Measurements from ENCODE around the gene MCCD1.
A peak's percentile ranks its signal among the peaks of the same experiment; 100 is the strongest.
"Not testable (repeated sequence)": the region's sequence is repeated elsewhere in the genome, so short reads cannot be mapped to it uniquely, and the experiment has no call there.

The MCCD1 gene

GRCh38 chr6:31509036-31509435, 19.7 kb upstream of the MCCD1 start:
- H3K9me3 ChIP-seq (ENCODE audit: control insufficient read depth, low read length); H3K4me3 ChIP-seq (ENCODE audit: insufficient read depth, low read depth, low read length, poor library complexity, severe bottlenecking); DNase-seq; H3K27ac ChIP-seq (ENCODE audit: insufficient read depth, low read length, poor library complexity, severe bottlenecking); H3K27me3 ChIP-seq (replicated peaks; ENCODE audit: control insufficient read depth, insufficient read depth, low read length, poor library complexity, severe bottlenecking); H3K4me1 ChIP-seq (ENCODE audit: control insufficient read depth, insufficient read depth, low read length, poor library complexity, severe bottlenecking): not testable (repeated sequence)
- peaks cover 50% of the 10 kb centered on the region for H3K36me3 ChIP-seq (ENCODE audit: control insufficient read depth, insufficient read depth, low read length)

- H3K27ac ChIP-seq (ENCODE audit: insufficient read depth, low read length, poor library complexity, severe bottlenecking): no peak overlapping the region
- H3K27me3 ChIP-seq (replicated peaks; ENCODE audit: control insufficient read depth, insufficient read depth, low read length, poor library complexity, severe bottlenecking): no peaks in the 10 kb centered on the region
- DNase-seq: no peak
- no peak overlapping the region for H3K4me3 ChIP-seq (ENCODE audit: insufficient read depth, low read depth, low read length, poor library complexity, severe bottlenecking)
- H3K4me1 ChIP-seq (ENCODE audit: control insufficient read depth, insufficient read depth, low read length, poor library complexity, severe bottlenecking): no peaks in the 10 kb centered on the region
- peaks cover 50% of the 10 kb centered on the region for H3K36me3 ChIP-seq (ENCODE audit: control insufficient read depth, insufficient read depth, low read length)
- no peaks in the 10 kb centered on the region for H3K9me3 ChIP-seq (ENCODE audit: control insufficient read depth, low read length)
Observed at GRCh38 chr6:31510007-31510406, 18.8 kb upstream of the MCCD1 start.

- DNase-seq: no peak
- Histone ChIP-seq H3K4me3 (ENCODE audit: insufficient read depth, low read depth, low read length, poor library complexity, severe bottlenecking) (no peak overlapping the region), H3K4me1 (ENCODE audit: control insufficient read depth, insufficient read depth, low read length, poor library complexity, severe bottlenecking) (no peaks in the 10 kb centered on the region), H3K27ac (ENCODE audit: insufficient read depth, low read length, poor library complexity, severe bottlenecking) (no peak overlapping the region), H3K36me3 (ENCODE audit: control insufficient read depth, insufficient read depth, low read length) (peaks cover 21% of the 10 kb centered on the region), H3K9me3 (ENCODE audit: control insufficient read depth, low read length) (no peaks in the 10 kb centered on the region), H3K27me3 (replicated peaks; ENCODE audit: control insufficient read depth, insufficient read depth, low read length, poor library complexity, severe bottlenecking) (no peaks in the 10 kb centered on the region)
Observed at GRCh38 chr6:31513456-31514165, 15.2 kb upstream of the MCCD1 start.

GRCh38 chr6:31521835-31522234, 6.9 kb upstream of the MCCD1 start:
- no peak overlapping the region for H3K27ac ChIP-seq (ENCODE audit: insufficient read depth, low read length, poor library complexity, severe bottlenecking)
- no peak overlapping the region for H3K4me3 ChIP-seq (ENCODE audit: insufficient read depth, low read depth, low read length, poor library complexity, severe bottlenecking)
- DNase-seq: no peak
- H3K36me3 ChIP-seq (ENCODE audit: control insufficient read depth, insufficient read depth, low read length): no peaks in the 10 kb centered on the region
- no peaks in the 10 kb centered on the region for H3K9me3 ChIP-seq (ENCODE audit: control insufficient read depth, low read length)
- no peaks in the 10 kb centered on the region for H3K4me1 ChIP-seq (ENCODE audit: control insufficient read depth, insufficient read depth, low read length, poor library complexity, severe bottlenecking)
- no peaks in the 10 kb centered on the region for H3K27me3 ChIP-seq (replicated peaks; ENCODE audit: control insufficient read depth, insufficient read depth, low read length, poor library complexity, severe bottlenecking)

- no peak overlapping the region for H3K4me3 ChIP-seq (ENCODE audit: insufficient read depth, low read depth, low read length, poor library complexity, severe bottlenecking)
- no peak for DNase-seq
- H3K36me3 ChIP-seq (ENCODE audit: control insufficient read depth, insufficient read depth, low read length): peaks cover 10% of the 10 kb centered on the region
- no peaks in the 10 kb centered on the region for H3K27me3 ChIP-seq (replicated peaks; ENCODE audit: control insufficient read depth, insufficient read depth, low read length, poor library complexity, severe bottlenecking)
- no peaks in the 10 kb centered on the region for H3K9me3 ChIP-seq (ENCODE audit: control insufficient read depth, low read length)
- H3K27ac ChIP-seq (ENCODE audit: insufficient read depth, low read length, poor library complexity, severe bottlenecking): no peak overlapping the region
- H3K4me1 ChIP-seq (ENCODE audit: control insufficient read depth, insufficient read depth, low read length, poor library complexity, severe bottlenecking): no peaks in the 10 kb centered on the region
Observed at GRCh38 chr6:31525553-31525931, 3.2 kb upstream of the MCCD1 start.

- H3K4me3 ChIP-seq (ENCODE audit: insufficient read depth, low read depth, low read length, poor library complexity, severe bottlenecking): no peak overlapping the region
- no peak for DNase-seq
- H3K27ac ChIP-seq (ENCODE audit: insufficient read depth, low read length, poor library complexity, severe bottlenecking): no peak overlapping the region
- no peaks in the 10 kb centered on the region for H3K9me3 ChIP-seq (ENCODE audit: control insufficient read depth, low read length)
- H3K27me3 ChIP-seq (replicated peaks; ENCODE audit: control insufficient read depth, insufficient read depth, low read length, poor library complexity, severe bottlenecking): no peaks in the 10 kb centered on the region
- no peaks in the 10 kb centered on the region for H3K4me1 ChIP-seq (ENCODE audit: control insufficient read depth, insufficient read depth, low read length, poor library complexity, severe bottlenecking)
- peaks cover 16% of the 10 kb centered on the region for H3K36me3 ChIP-seq (ENCODE audit: control insufficient read depth, insufficient read depth, low read length)
Observed at GRCh38 chr6:31525932-31526591, 2.7 kb upstream of the MCCD1 start.

- Histone ChIP-seq H3K9me3 (ENCODE audit: control insufficient read depth, low read length) (no peaks in the 10 kb centered on the region), H3K27me3 (replicated peaks; ENCODE audit: control insufficient read depth, insufficient read depth, low read length, poor library complexity, severe bottlenecking) (no peaks in the 10 kb centered on the region), H3K36me3 (ENCODE audit: control insufficient read depth, insufficient read depth, low read length) (peaks cover 38% of the 10 kb centered on the region), H3K4me3 (ENCODE audit: insufficient read depth, low read depth, low read length, poor library complexity, severe bottlenecking) (no peak overlapping the region), H3K4me1 (ENCODE audit: control insufficient read depth, insufficient read depth, low read length, poor library complexity, severe bottlenecking) (no peaks in the 10 kb centered on the region), H3K27ac (ENCODE audit: insufficient read depth, low read length, poor library complexity, severe bottlenecking) (no peak overlapping the region)
- DNase-seq: no peak
Observed at GRCh38 chr6:31528307-31528777, 420 bp upstream of the MCCD1 start.

GRCh38 chr6:31529329-31530150, 778 bp downstream of the MCCD1 start:
- H3K36me3 ChIP-seq (ENCODE audit: control insufficient read depth, insufficient read depth, low read length): peaks cover 50% of the 10 kb centered on the region
- no peak for DNase-seq
- H3K9me3 ChIP-seq (ENCODE audit: control insufficient read depth, low read length): no peaks in the 10 kb centered on the region
- H3K4me3 ChIP-seq (ENCODE audit: insufficient read depth, low read depth, low read length, poor library complexity, severe bottlenecking): no peak overlapping the region
- H3K4me1 ChIP-seq (ENCODE audit: control insufficient read depth, insufficient read depth, low read length, poor library complexity, severe bottlenecking): no peaks in the 10 kb centered on the region
- H3K27me3 ChIP-seq (replicated peaks; ENCODE audit: control insufficient read depth, insufficient read depth, low read length, poor library complexity, severe bottlenecking): no peaks in the 10 kb centered on the region
- peak overlapping the region; percentile 7 for H3K27ac ChIP-seq (ENCODE audit: insufficient read depth, low read length, poor library complexity, severe bottlenecking)

- no peaks in the 10 kb centered on the region for H3K9me3 ChIP-seq (ENCODE audit: control insufficient read depth, low read length)
- H3K4me1 ChIP-seq (ENCODE audit: control insufficient read depth, insufficient read depth, low read length, poor library complexity, severe bottlenecking): no peaks in the 10 kb centered on the region
- peaks cover 62% of the 10 kb centered on the region for H3K36me3 ChIP-seq (ENCODE audit: control insufficient read depth, insufficient read depth, low read length)
- H3K4me3 ChIP-seq (ENCODE audit: insufficient read depth, low read depth, low read length, poor library complexity, severe bottlenecking): no peak overlapping the region
- no peak for DNase-seq
- no peak overlapping the region for H3K27ac ChIP-seq (ENCODE audit: insufficient read depth, low read length, poor library complexity, severe bottlenecking)
- no peaks in the 10 kb centered on the region for H3K27me3 ChIP-seq (replicated peaks; ENCODE audit: control insufficient read depth, insufficient read depth, low read length, poor library complexity, severe bottlenecking)
Observed at GRCh38 chr6:31530659-31531058, 1.9 kb downstream of the MCCD1 start.

- Histone ChIP-seq H3K27me3 (replicated peaks; ENCODE audit: control insufficient read depth, insufficient read depth, low read length, poor library complexity, severe bottlenecking) (no peaks in the 10 kb centered on the region), H3K27ac (ENCODE audit: insufficient read depth, low read length, poor library complexity, severe bottlenecking) (no peak overlapping the region), H3K9me3 (ENCODE audit: control insufficient read depth, low read length) (no peaks in the 10 kb centered on the region), H3K4me1 (ENCODE audit: control insufficient read depth, insufficient read depth, low read length, poor library complexity, severe bottlenecking) (no peaks in the 10 kb centered on the region), H3K36me3 (ENCODE audit: control insufficient read depth, insufficient read depth, low read length) (peaks cover 67% of the 10 kb centered on the region), H3K4me3 (ENCODE audit: insufficient read depth, low read depth, low read length, poor library complexity, severe bottlenecking) (no peak overlapping the region)
- DNase-seq: no peak
Observed at GRCh38 chr6:31531162-31531561, 2.4 kb downstream of the MCCD1 start.
